Activated naive CD4-positive, alpha-beta T cell treated with anti-CD3 and anti-CD28 coated beads, Interleukin-2, amount 50 U/mL, for 72 hours (primary cell): Measurements from ENCODE around the gene PTGES3. TPM values are rescaled to one million over a fixed set of nuclear protein-coding genes. Genes with fewer than 3 reads are reported as not detected.

Experiments used
- ATAC-seq, 2 donors: fragments of 150-1000 bp; cut with Tn5 transposase; 2 replicates each; pipeline ENCODE4 v1.10.0; 2021; ENCODE audit warnings: mild to moderate bottlenecking in 2 of 2, moderate library complexity in 2 of 2
- DNase-seq, 2 donors: peaks; one replicate each; pipeline ENCODE4 v3.0.0; 2021 to 2022; ENCODE audit warnings: low spot score in 2 of 2
- H3K27ac Mint-ChIP-seq, 2 donors: one replicate each; pipeline ENCODE4 v1.8.0; 2022; ENCODE audit warnings: mild to moderate bottlenecking in 2 of 2, mixed read lengths in 2 of 2
- H3K36me3 Mint-ChIP-seq, 2 donors: one replicate each; pipeline ENCODE4 v1.8.0; 2022; ENCODE audit warnings: mixed read lengths in 2 of 2
- H3K9me3 Mint-ChIP-seq, 2 donors: one replicate each; pipeline ENCODE4 v1.8.0; 2022; ENCODE audit warnings: mixed read lengths in 2 of 2
- total RNA-seq, 2 donors: library from RNA; stranded (reverse); gene quantifications; one replicate each; pipeline ENCODE4 v1.2.3, GENCODE V29; 2022

Gene PTGES3
- total RNA-seq, 2 donors from 2014 or later = 285 to 294 TPM

DNA sequence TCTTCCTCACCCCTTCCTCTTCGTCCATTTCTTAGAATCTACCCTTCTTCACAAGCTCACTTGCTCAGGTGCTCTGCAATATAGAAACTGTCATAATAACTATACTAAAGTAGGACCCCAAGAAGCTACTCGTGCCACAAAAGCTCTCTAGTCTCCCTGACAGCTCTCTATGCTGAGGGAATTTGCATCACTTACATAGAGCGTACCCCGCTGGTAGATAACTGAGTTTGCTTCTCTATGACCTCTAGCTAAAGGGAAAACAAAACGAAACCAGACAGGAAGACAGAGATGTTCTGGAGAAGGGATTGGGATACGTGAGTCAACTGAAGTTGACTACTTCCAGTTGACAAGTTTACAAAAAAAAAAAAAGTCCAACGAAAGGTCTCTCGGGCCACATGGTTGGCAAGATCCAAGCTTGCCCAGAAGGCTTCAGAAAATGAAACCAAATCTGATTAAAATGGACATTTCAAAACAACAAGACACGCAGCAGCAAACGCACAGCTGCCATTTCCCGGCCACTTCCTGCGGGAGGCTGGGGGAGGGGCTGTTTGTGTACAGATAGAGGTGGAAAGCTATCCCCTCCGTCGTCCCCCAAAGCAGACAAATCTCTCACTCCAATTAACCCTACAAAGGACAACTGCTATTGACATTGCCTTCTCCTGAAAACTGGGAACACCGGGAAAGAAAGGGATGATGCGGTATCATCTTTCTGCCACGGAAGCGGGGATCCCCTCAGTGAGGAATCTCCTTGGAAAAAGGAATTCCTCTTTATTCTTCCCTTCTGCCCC, 59.2 kb downstream of the PTGES3 start:
- peak; percentile 10 to 38 for ATAC-seq

DNA sequence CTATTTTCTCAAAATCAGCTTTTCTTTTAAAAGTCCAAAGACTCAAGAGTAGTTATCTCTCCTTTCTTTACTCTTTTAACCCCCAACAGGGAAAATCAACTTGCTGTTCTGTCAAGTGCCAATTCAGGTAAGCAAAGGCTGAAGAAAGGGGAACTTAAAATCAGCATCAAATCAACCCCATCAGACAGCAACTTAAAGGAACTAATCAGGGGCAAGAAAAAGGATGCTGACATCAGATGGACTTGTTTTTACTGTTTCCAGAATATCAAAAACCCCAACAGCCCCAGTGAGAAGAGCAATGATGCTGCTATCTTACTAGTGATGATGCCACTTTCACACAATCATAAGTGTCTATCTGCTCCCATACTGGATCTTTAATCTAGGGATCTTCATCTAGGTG, 61.4 kb downstream of the PTGES3 start:
- DNase-seq (no peak), ATAC-seq (no peak)
- peaks cover 11 to 40% of the 10 kb centered on the region in 2 donors for H3K36me3 Mint-ChIP-seq
- no peaks in the 10 kb centered on the region for H3K9me3 Mint-ChIP-seq
- H3K27ac Mint-ChIP-seq = peak overlapping the region in 1 of 2 donors; percentile 46

More for the DNA sequence above, 59.2 kb downstream of the PTGES3 start:
- H3K27ac Mint-ChIP-seq = peak overlapping the region; percentile 70 to 95
- peaks cover 11 to 38% of the 10 kb centered on the region in 2 donors for H3K36me3 Mint-ChIP-seq
- no peaks in the 10 kb centered on the region for H3K9me3 Mint-ChIP-seq
- DNase-seq = peak; percentile 60 to 68

DNA sequence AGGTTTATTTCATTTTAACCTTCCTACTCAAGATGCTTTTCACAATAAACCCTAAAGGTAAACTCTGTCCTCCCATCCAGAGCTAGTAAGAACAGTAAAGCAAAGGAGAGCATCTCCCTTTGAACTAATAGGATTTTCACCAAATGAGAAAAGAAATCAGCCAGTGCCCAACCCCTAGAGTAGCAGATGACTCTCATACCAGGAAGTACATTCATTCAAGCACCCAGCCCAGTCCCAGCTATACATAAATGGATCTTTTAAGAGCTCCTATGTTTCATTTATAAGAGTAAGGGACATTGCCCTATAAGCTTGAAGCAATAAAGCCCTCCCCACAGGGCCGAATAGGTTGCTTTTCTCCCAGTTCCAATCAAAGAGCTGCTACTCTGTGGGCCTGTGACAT, 65.5 kb downstream of the PTGES3 start:
- peak; percentile 64 to 81 for ATAC-seq
- H3K27ac Mint-ChIP-seq = peak overlapping the region; percentile 23 to 53

DNA sequence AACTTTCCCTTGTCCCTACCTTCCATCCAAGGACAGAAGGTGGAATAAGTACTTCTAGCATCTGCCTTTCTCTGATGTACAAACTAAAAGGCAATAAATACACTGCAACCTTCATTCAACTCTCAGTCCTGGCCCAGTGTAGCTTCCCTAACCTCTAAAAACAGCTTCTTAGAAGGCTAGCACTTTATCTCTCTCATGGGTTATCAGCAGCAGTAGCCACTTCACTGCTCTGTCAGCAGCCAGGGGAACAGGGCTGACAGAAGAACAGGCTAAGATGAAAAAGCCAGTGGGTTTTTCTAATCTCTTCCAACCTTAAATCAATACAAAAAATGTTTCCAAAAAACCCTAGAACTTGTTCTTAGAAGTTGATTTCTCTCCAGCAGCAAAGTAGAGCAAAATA, 71.2 kb downstream of the PTGES3 start:
- ATAC-seq = no peak
- no peak for DNase-seq
- peaks cover 8 to 9% of the 10 kb centered on the region in 2 donors for H3K36me3 Mint-ChIP-seq
- H3K27ac Mint-ChIP-seq = peak overlapping the region; percentile 52 to 80
- H3K9me3 Mint-ChIP-seq = no peaks in the 10 kb centered on the region

More for the DNA sequence above, 65.5 kb downstream of the PTGES3 start:
- no peak for DNase-seq
- no peaks in the 10 kb centered on the region for H3K9me3 Mint-ChIP-seq
- H3K36me3 Mint-ChIP-seq = peaks cover 0 to 22% of the 10 kb centered on the region in 2 donors

DNA sequence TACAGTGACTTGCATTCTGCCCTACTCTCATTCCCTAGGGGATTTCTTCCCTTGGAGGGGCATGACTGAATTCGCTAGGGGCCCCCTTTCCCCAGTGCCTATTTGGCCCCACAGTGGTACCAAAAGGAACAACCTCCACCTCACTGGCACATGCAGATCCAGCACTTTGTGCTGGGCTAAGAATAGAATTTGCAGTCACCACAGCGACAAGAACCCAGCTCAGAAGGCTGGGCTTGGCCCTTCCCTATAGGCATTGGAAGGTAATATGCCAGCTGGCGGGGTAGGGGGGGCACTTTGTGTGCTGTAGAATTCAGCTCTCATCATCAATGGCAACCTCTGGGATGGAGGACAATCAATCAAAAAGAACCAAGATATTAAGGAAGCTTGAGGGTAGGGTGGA, 71.8 kb downstream of the PTGES3 start:
- H3K27ac Mint-ChIP-seq = peak overlapping the region in 1 of 2 donors; percentile 52
- no peaks in the 10 kb centered on the region for H3K9me3 Mint-ChIP-seq
- H3K36me3 Mint-ChIP-seq = peaks cover 9 to 13% of the 10 kb centered on the region in 2 donors
- ATAC-seq = no peak
- DNase-seq = no peak

DNA sequence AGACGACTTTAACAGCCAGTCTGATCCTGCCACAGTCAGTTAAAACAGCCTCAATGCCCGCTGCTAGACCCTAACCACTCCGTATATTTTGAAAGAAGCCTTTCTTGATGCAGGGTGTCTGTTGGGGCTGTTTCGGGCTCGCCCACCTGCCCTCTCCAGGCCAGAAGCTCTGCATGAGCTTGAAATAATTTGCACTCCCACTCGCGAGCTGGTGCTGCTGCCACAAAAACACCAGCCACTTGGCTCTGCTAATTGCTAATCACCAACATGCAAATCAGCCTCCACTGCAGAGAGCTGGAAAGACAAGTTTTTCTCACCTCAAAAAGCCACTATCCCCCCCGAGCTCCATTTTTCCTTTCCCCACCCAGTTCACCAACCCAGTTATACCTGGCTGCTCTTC, 73.5 kb downstream of the PTGES3 start:
- Mint-ChIP-seq H3K36me3 (peaks cover 9 to 13% of the 10 kb centered on the region in 2 donors), H3K27ac (peak overlapping the region in 1 of 2 donors; percentile 4), H3K9me3 (no peaks in the 10 kb centered on the region)
- ATAC-seq = no peak
- DNase-seq = no peak

Other genes starting within 250 kb of the PTGES3 start
- 10 to 100 TPM; 60.4 to 61.6 TPM for gene TIMELESS, start 238.9 kb downstream of the PTGES3 start, total RNA-seq
- gene MIP, start 233.6 kb downstream of the PTGES3 start, total RNA-seq = not detected
- 1 to 10 TPM; 3.4 to 3.9 TPM for gene SPRYD4, start 219.7 kb downstream of the PTGES3 start, total RNA-seq
- 1 to 10 TPM; 4.4 to 4.7 TPM for gene GLS2, start 200.1 kb downstream of the PTGES3 start, total RNA-seq
- gene RBMS2, start 166.5 kb downstream of the PTGES3 start, total RNA-seq = 1 to 10 TPM; 2.5 to 6.2 TPM
- 100 to 1,000 TPM in 1 of 2 donors, 10 to 100 TPM in 1; 92.0 to 113 TPM for gene BAZ2A, start 58.0 kb downstream of the PTGES3 start, total RNA-seq
- gene ATP5F1B, start 42.3 kb downstream of the PTGES3 start, total RNA-seq = 100 to 1,000 TPM; 788 to 897 TPM
- 1,000 to 10,000 TPM; 1,074 to 1,104 TPM for gene NACA, start 37.0 kb upstream of the PTGES3 start, total RNA-seq
- 10 to 100 TPM; 71.9 to 76.6 TPM for gene PRIM1, start 64.0 kb upstream of the PTGES3 start, total RNA-seq
- gene HSD17B6, start 75.0 kb upstream of the PTGES3 start, total RNA-seq = 1 to 10 TPM; 2.9 to 9.3 TPM
- not detected for gene SDR9C7, start 246.1 kb upstream of the PTGES3 start, total RNA-seq